HFF-Myc (cell line): ENCODE measurements around the gene PLBD1.
A peak's percentile ranks its signal among the peaks of the same experiment; 100 is the strongest.

ENCODE experiments used
- DNase-seq: peaks from one replicate; pipeline ENCODE4 v3.0.0-alpha.2; 2011; ENCODE audit warnings: low read depth; ENCODE audit errors: extremely low read depth
- H3K4me3 ChIP-seq: replicated peaks from 2 replicates; pipeline ENCODE4 v1.5.1; 2011; ENCODE audit warnings: low read depth, mild to moderate bottlenecking, control low read depth, low read length
- CTCF ChIP-seq: IDR thresholded peaks from 2 replicates; pipeline ENCODE4 v1.5.1; 2012; ENCODE audit warnings: mild to moderate bottlenecking, low read depth, low read length, control low read depth; ENCODE audit errors: missing control alignments

Gene PLBD1

GRCh38 chr12:14481201-14481600 is 86.5 kb downstream of the PLBD1 start:
- DNase-seq = no peak
- no peak for TF ChIP-seq CTCF
- no peak overlapping the region for H3K4me3 ChIP-seq

- DNase-seq = no peak
- no peak for TF ChIP-seq CTCF
- H3K4me3 ChIP-seq = no peak overlapping the region
Observed at GRCh38 chr12:14479004-14479403, 88.7 kb downstream of the PLBD1 start.

GRCh38 chr12:14473707-14474287 is 93.9 kb downstream of the PLBD1 start:
- no peak for DNase-seq
- no peak overlapping the region for H3K4me3 ChIP-seq
- no peak for TF ChIP-seq CTCF

- DNase-seq = no peak
- no peak for TF ChIP-seq CTCF
- no peak overlapping the region for H3K4me3 ChIP-seq
Observed at GRCh38 chr12:14471497-14471896, 96.2 kb downstream of the PLBD1 start.

GRCh38 chr12:14460212-14460841 is 107.4 kb downstream of the PLBD1 start:
- no peak for DNase-seq
- no peak for TF ChIP-seq CTCF
- no peak overlapping the region for H3K4me3 ChIP-seq

GRCh38 chr12:14454098-14454907 is 113.4 kb downstream of the PLBD1 start:
- no peak overlapping the region for H3K4me3 ChIP-seq
- DNase-seq = peak; percentile 29
- peak; percentile 64 for TF ChIP-seq CTCF
